Measurements from ENCODE around the gene HOPX. TPM values are rescaled to one million over a fixed set of nuclear protein-coding genes. Genes with fewer than 3 reads are reported as not detected.
"Not testable (repeated sequence)": the region's sequence is repeated elsewhere in the genome, so short reads cannot be mapped to it uniquely, and the experiment has no call there.

The HOPX gene
- total RNA-seq, 1 experiment from 2014 or later = not detected

GRCh38 chr4:56637154-56637553 is 43.9 kb downstream of the HOPX start:
- no peaks in the 10 kb centered on the region for H3K36me3 ChIP-seq (replicated peaks; ENCODE audit: control insufficient read depth, insufficient read depth, low read length)
- DNase-seq = no peak
- H3K27me3 ChIP-seq (ENCODE audit: control insufficient read depth, insufficient read depth, low read length) = no peaks in the 10 kb centered on the region; the same call in 1 of the 2 replicates
- no peak overlapping the region for H3K4me3 ChIP-seq (ENCODE audit: insufficient read depth, low read depth, low read length)

- H3K36me3 ChIP-seq (replicated peaks; ENCODE audit: control insufficient read depth, insufficient read depth, low read length); H3K4me3 ChIP-seq (ENCODE audit: insufficient read depth, low read depth, low read length); H3K27me3 ChIP-seq (ENCODE audit: control insufficient read depth, insufficient read depth, low read length); DNase-seq: not testable (repeated sequence)
Measured at GRCh38 chr4:56634954-56635353, 46.1 kb downstream of the HOPX start.

- H3K27me3 ChIP-seq (ENCODE audit: control insufficient read depth, insufficient read depth, low read length) = no peaks in the 10 kb centered on the region
- H3K36me3 ChIP-seq (replicated peaks; ENCODE audit: control insufficient read depth, insufficient read depth, low read length) = no peaks in the 10 kb centered on the region
- no peak for DNase-seq
- H3K4me3 ChIP-seq (ENCODE audit: insufficient read depth, low read depth, low read length) = no peak overlapping the region
Measured at GRCh38 chr4:56633486-56633885, 47.6 kb downstream of the HOPX start.

- Histone ChIP-seq H3K36me3 (replicated peaks; ENCODE audit: control insufficient read depth, insufficient read depth, low read length) (no peaks in the 10 kb centered on the region), H3K4me3 (ENCODE audit: insufficient read depth, low read depth, low read length) (no peak overlapping the region), H3K27me3 (ENCODE audit: control insufficient read depth, insufficient read depth, low read length) (no peaks in the 10 kb centered on the region)
- no peak for DNase-seq
Measured at GRCh38 chr4:56630876-56631666, 50.0 kb downstream of the HOPX start.

GRCh38 chr4:56628592-56628991 is 52.5 kb downstream of the HOPX start:
- Histone ChIP-seq H3K4me3 (ENCODE audit: insufficient read depth, low read depth, low read length) (no peak overlapping the region), H3K27me3 (ENCODE audit: control insufficient read depth, insufficient read depth, low read length) (no peaks in the 10 kb centered on the region), H3K36me3 (replicated peaks; ENCODE audit: control insufficient read depth, insufficient read depth, low read length) (no peaks in the 10 kb centered on the region)
- no peak for DNase-seq

- Histone ChIP-seq H3K4me3 (ENCODE audit: insufficient read depth, low read depth, low read length) (no peak overlapping the region), H3K27me3 (ENCODE audit: control insufficient read depth, insufficient read depth, low read length) (no peaks in the 10 kb centered on the region), H3K36me3 (replicated peaks; ENCODE audit: control insufficient read depth, insufficient read depth, low read length) (no peaks in the 10 kb centered on the region)
- DNase-seq = no peak
Measured at GRCh38 chr4:56627985-56628384, 53.1 kb downstream of the HOPX start.

GRCh38 chr4:56627375-56627774 is 53.7 kb downstream of the HOPX start:
- no peak for DNase-seq
- Histone ChIP-seq H3K4me3 (ENCODE audit: insufficient read depth, low read depth, low read length) (no peak overlapping the region), H3K36me3 (replicated peaks; ENCODE audit: control insufficient read depth, insufficient read depth, low read length) (no peaks in the 10 kb centered on the region), H3K27me3 (ENCODE audit: control insufficient read depth, insufficient read depth, low read length) (no peaks in the 10 kb centered on the region)

GRCh38 chr4:56626963-56627362 is 54.1 kb downstream of the HOPX start:
- DNase-seq = no peak
- Histone ChIP-seq H3K27me3 (ENCODE audit: control insufficient read depth, insufficient read depth, low read length) (no peaks in the 10 kb centered on the region), H3K4me3 (ENCODE audit: insufficient read depth, low read depth, low read length) (no peak overlapping the region), H3K36me3 (replicated peaks; ENCODE audit: control insufficient read depth, insufficient read depth, low read length) (no peaks in the 10 kb centered on the region)

GRCh38 chr4:56626420-56626819 is 54.7 kb downstream of the HOPX start:
- DNase-seq = no peak
- H3K27me3 ChIP-seq (ENCODE audit: control insufficient read depth, insufficient read depth, low read length) = no peaks in the 10 kb centered on the region
- H3K36me3 ChIP-seq (replicated peaks; ENCODE audit: control insufficient read depth, insufficient read depth, low read length) = no peaks in the 10 kb centered on the region
- H3K4me3 ChIP-seq (ENCODE audit: insufficient read depth, low read depth, low read length) = no peak overlapping the region

GRCh38 chr4:56622176-56622575 is 58.9 kb downstream of the HOPX start:
- no peaks in the 10 kb centered on the region for H3K36me3 ChIP-seq (replicated peaks; ENCODE audit: control insufficient read depth, insufficient read depth, low read length)
- H3K27me3 ChIP-seq (ENCODE audit: control insufficient read depth, insufficient read depth, low read length) = no peaks in the 10 kb centered on the region
- DNase-seq = no peak
- H3K4me3 ChIP-seq (ENCODE audit: insufficient read depth, low read depth, low read length) = no peak overlapping the region

GRCh38 chr4:56619816-56620215 is 61.3 kb downstream of the HOPX start:
- no peak for DNase-seq
- Histone ChIP-seq H3K36me3 (replicated peaks; ENCODE audit: control insufficient read depth, insufficient read depth, low read length) (no peaks in the 10 kb centered on the region), H3K4me3 (ENCODE audit: insufficient read depth, low read depth, low read length) (no peak overlapping the region), H3K27me3 (ENCODE audit: control insufficient read depth, insufficient read depth, low read length) (no peaks in the 10 kb centered on the region; the same call in 1 of the 2 replicates)

- Histone ChIP-seq H3K36me3 (replicated peaks; ENCODE audit: control insufficient read depth, insufficient read depth, low read length) (no peaks in the 10 kb centered on the region), H3K27me3 (ENCODE audit: control insufficient read depth, insufficient read depth, low read length) (no peaks in the 10 kb centered on the region; the same call in 1 of the 2 replicates), H3K4me3 (ENCODE audit: insufficient read depth, low read depth, low read length) (no peak overlapping the region)
- DNase-seq = no peak
Measured at GRCh38 chr4:56619160-56619559, 61.9 kb downstream of the HOPX start.

- Histone ChIP-seq H3K36me3 (replicated peaks; ENCODE audit: control insufficient read depth, insufficient read depth, low read length) (no peaks in the 10 kb centered on the region), H3K4me3 (ENCODE audit: insufficient read depth, low read depth, low read length) (no peak overlapping the region), H3K27me3 (ENCODE audit: control insufficient read depth, insufficient read depth, low read length) (no peaks in the 10 kb centered on the region; the same call in 1 of the 2 replicates)
- no peak for DNase-seq
Measured at GRCh38 chr4:56618734-56619133, 62.4 kb downstream of the HOPX start.

GRCh38 chr4:56613101-56613862 is 67.8 kb downstream of the HOPX start:
- H3K4me3 ChIP-seq (ENCODE audit: insufficient read depth, low read depth, low read length) = no peak overlapping the region
- peaks cover 19% of the 10 kb centered on the region for H3K27me3 ChIP-seq (ENCODE audit: control insufficient read depth, insufficient read depth, low read length)
- no peak for DNase-seq
- H3K36me3 ChIP-seq (replicated peaks; ENCODE audit: control insufficient read depth, insufficient read depth, low read length) = no peaks in the 10 kb centered on the region

- Histone ChIP-seq H3K4me3 (ENCODE audit: insufficient read depth, low read depth, low read length) (no peak overlapping the region), H3K36me3 (replicated peaks; ENCODE audit: control insufficient read depth, insufficient read depth, low read length) (no peaks in the 10 kb centered on the region), H3K27me3 (ENCODE audit: control insufficient read depth, insufficient read depth, low read length) (peaks cover 29% of the 10 kb centered on the region)
- DNase-seq = no peak
Measured at GRCh38 chr4:56612282-56612681, 68.8 kb downstream of the HOPX start.

All from H7 (cell line).